OCI-LY1 (cell line): ENCODE data around the gene CNEP1R1.

Source experiments
- H2AFZ ChIP-seq: fragments of 200-600 bp; sonication (generic), shearing (Covaris generic); 2 replicates; pipeline ENCODE4 v1.6.0; 2014; ENCODE audit warnings: antibody characterized with exemption, mild to moderate bottlenecking, low read length
- H3F3A ChIP-seq: fragments of 200-600 bp; sonication (generic), shearing (Covaris generic); 2 replicates; pipeline ENCODE4 v1.6.0; 2014; ENCODE audit warnings: mild to moderate bottlenecking, antibody characterized with exemption, low read length, moderate library complexity; ENCODE audit not compliant: insufficient read depth
- H3K27ac ChIP-seq: fragments of 200-600 bp; sonication (generic); 2 replicates; pipeline ENCODE4 v1.5.1; 2014; ENCODE audit warnings: low read length, mixed run types, mild to moderate bottlenecking, low read depth; ENCODE audit not compliant: poor library complexity, severe bottlenecking
- H3K27me3 ChIP-seq: fragments of 200-600 bp; sonication (generic); 2 replicates; pipeline ENCODE4 v1.6.0; 2014; ENCODE audit warnings: antibody characterized with exemption, mild to moderate bottlenecking, low read length, moderate library complexity; ENCODE audit not compliant: insufficient read depth
- H3K36me3 ChIP-seq: fragments of 200-600 bp; sonication (generic); 2 replicates; pipeline ENCODE4 v1.6.1; 2014; ENCODE audit warnings: mild to moderate bottlenecking, antibody characterized with exemption, low read length, moderate library complexity, mixed read lengths; ENCODE audit not compliant: insufficient read depth
- H3K4me1 ChIP-seq: fragments of 200-600 bp; sonication (generic); 2 replicates; pipeline ENCODE4 v1.5.1; 2014; ENCODE audit warnings: mild to moderate bottlenecking, low read length, moderate library complexity; ENCODE audit not compliant: insufficient read depth, severe bottlenecking
- H3K4me2 ChIP-seq: fragments of 200-600 bp; sonication (generic), shearing (Covaris generic); 2 replicates; pipeline ENCODE4 v1.6.1; 2014; ENCODE audit warnings: low read length
- H3K4me3 ChIP-seq: fragments of 200-600 bp; sonication (generic); 2 replicates; pipeline ENCODE4 v1.5.1; 2014; ENCODE audit warnings: low read length, low read depth, mild to moderate bottlenecking, mixed read lengths; ENCODE audit not compliant: poor library complexity, severe bottlenecking
- H3K79me2 ChIP-seq: fragments of 200-600 bp; shearing (Covaris generic); 2 replicates; pipeline ENCODE4 v1.6.1; 2016; ENCODE audit warnings: mixed run types, low read length, mixed read lengths; ENCODE audit not compliant: insufficient read depth
- H3K9ac ChIP-seq: fragments of 200-600 bp; sonication (generic), shearing (Covaris generic); 2 replicates; pipeline ENCODE4 v1.6.1; 2014; ENCODE audit warnings: mild to moderate bottlenecking, low read length, mixed read lengths
- H3K9me2 ChIP-seq: fragments of 200-600 bp; sonication (generic), shearing (Covaris generic); 2 replicates; pipeline ENCODE4 v1.6.1; 2014; ENCODE audit warnings: low read depth, mild to moderate bottlenecking, low read length, mixed read lengths
- H3K9me3 ChIP-seq: fragments of 200-600 bp; shearing (Covaris generic); 2 replicates; pipeline ENCODE4 v1.6.1; 2014; ENCODE audit warnings: low read length, mixed read lengths
- H4K20me1 ChIP-seq: fragments of 200-600 bp; sonication (generic), shearing (Covaris generic); 2 replicates; pipeline ENCODE4 v1.6.0; 2016; ENCODE audit warnings: mild to moderate bottlenecking, low read length; ENCODE audit not compliant: insufficient read depth
- CTCF ChIP-seq: fragments of 200-600 bp; sonication (generic), shearing (Covaris generic); IDR thresholded peaks from 2 replicates; pipeline ENCODE4 v1.5.1; 2017; ENCODE audit warnings: mild to moderate bottlenecking, antibody characterized with exemption, low read length, moderate library complexity, mixed read lengths
- EZH2 ChIP-seq: fragments of 200-600 bp; sonication (generic), shearing (Covaris generic); IDR thresholded peaks from 2 replicates; pipeline ENCODE4 v1.8.0; 2017; ENCODE audit warnings: borderline replicate concordance, mixed run types, mild to moderate bottlenecking, antibody characterized with exemption, low read length, moderate library complexity, mixed read lengths

The CNEP1R1 gene

GRCh38 chr16:50035468-50035992 is 10.5 kb downstream of the CNEP1R1 start:
- Histone ChIP-seq H2AFZ (no peak overlapping the region), H3K9me3 (no peaks in the 10 kb centered on the region), H3K9ac (no peak overlapping the region), H3K4me3 (no peak overlapping the region), H3K9me2 (no peaks in the 10 kb centered on the region), H3K27ac (no peak overlapping the region), H3F3A (no peaks in the 10 kb centered on the region), H3K4me2 (no peak overlapping the region), H4K20me1 (no peaks in the 10 kb centered on the region), H3K27me3 (no peaks in the 10 kb centered on the region), H3K4me1 (peaks cover 6% of the 10 kb centered on the region), H3K36me3 (peaks cover 25% of the 10 kb centered on the region; the same call in 1 of the 2 replicates), H3K79me2 (no peaks in the 10 kb centered on the region)
- TF ChIP-seq CTCF = no peak
- no peak for TF ChIP-seq EZH2

GRCh38 chr16:50036426-50036825 is 11.4 kb downstream of the CNEP1R1 start:
- Histone ChIP-seq H3K4me3 (no peak overlapping the region), H3K79me2 (no peaks in the 10 kb centered on the region), H3K4me2 (no peak overlapping the region), H2AFZ (no peak overlapping the region), H3K9ac (no peak overlapping the region), H3K27me3 (no peaks in the 10 kb centered on the region), H3F3A (no peaks in the 10 kb centered on the region), H3K27ac (no peak overlapping the region), H3K9me3 (no peaks in the 10 kb centered on the region), H3K36me3 (peaks cover 23% of the 10 kb centered on the region; the same call in 1 of the 2 replicates), H4K20me1 (no peaks in the 10 kb centered on the region), H3K4me1 (peaks cover 6% of the 10 kb centered on the region), H3K9me2 (no peaks in the 10 kb centered on the region)
- no peak for TF ChIP-seq CTCF
- TF ChIP-seq EZH2 = no peak

- no peaks in the 10 kb centered on the region for H3K9me2 ChIP-seq
- no peak overlapping the region for H3K4me2 ChIP-seq
- H3K79me2 ChIP-seq = no peaks in the 10 kb centered on the region
- H2AFZ ChIP-seq = no peak overlapping the region
- no peaks in the 10 kb centered on the region for H3K27me3 ChIP-seq
- no peaks in the 10 kb centered on the region for H3K9me3 ChIP-seq
- no peak overlapping the region for H3K9ac ChIP-seq
- TF ChIP-seq CTCF (no peak), EZH2 (no peak)
- no peak overlapping the region for H3K4me3 ChIP-seq
- H3K27ac ChIP-seq = no peak overlapping the region
- H4K20me1 ChIP-seq = no peaks in the 10 kb centered on the region
- peaks cover 23% of the 10 kb centered on the region; the same call in 1 of the 2 replicates for H3K36me3 ChIP-seq
- H3K4me1 ChIP-seq = peaks cover 6% of the 10 kb centered on the region
- H3F3A ChIP-seq = no peaks in the 10 kb centered on the region
These were observed 12.7 kb downstream of the CNEP1R1 start for GRCh38 chr16:50037662-50038220.
